Gastrocnemius medialis (tissue), 4 donors: Measurements from ENCODE around the gene TERT.

ENCODE experiments used
- POLR2A ChIP-seq, 2 donors: fragments of 450-650 bp; IDR thresholded peaks; one replicate each; pipeline ENCODE4 v1.6.1; 2017; ENCODE audit warnings: antibody characterized with exemption in 2 of 2, mild to moderate bottlenecking in 2 of 2, moderate library complexity in 2 of 2
- TF ChIP-seq, protein P1 (sequence below), 5 experiments: fragments of 450-650 bp in 3 of 5; fragments of 200-600 bp in 2 of 5; sonication (generic) in 2 of 5; IDR thresholded peaks in 4 of 5; conservative IDR thresholded peaks in 1 of 5; 1 replicate in 4 of 5; 2 replicates in 1 of 5; pipeline ENCODE4 v1.5.1; 2016 to 2019; ENCODE audit warnings: antibody characterized with exemption in 5 of 5, mild to moderate bottlenecking in 3 of 5, moderate library complexity in 3 of 5

- TF ChIP-seq, protein P1, sequence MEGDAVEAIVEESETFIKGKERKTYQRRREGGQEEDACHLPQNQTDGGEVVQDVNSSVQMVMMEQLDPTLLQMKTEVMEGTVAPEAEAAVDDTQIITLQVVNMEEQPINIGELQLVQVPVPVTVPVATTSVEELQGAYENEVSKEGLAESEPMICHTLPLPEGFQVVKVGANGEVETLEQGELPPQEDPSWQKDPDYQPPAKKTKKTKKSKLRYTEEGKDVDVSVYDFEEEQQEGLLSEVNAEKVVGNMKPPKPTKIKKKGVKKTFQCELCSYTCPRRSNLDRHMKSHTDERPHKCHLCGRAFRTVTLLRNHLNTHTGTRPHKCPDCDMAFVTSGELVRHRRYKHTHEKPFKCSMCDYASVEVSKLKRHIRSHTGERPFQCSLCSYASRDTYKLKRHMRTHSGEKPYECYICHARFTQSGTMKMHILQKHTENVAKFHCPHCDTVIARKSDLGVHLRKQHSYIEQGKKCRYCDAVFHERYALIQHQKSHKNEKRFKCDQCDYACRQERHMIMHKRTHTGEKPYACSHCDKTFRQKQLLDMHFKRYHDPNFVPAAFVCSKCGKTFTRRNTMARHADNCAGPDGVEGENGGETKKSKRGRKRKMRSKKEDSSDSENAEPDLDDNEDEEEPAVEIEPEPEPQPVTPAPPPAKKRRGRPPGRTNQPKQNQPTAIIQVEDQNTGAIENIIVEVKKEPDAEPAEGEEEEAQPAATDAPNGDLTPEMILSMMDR (IDR thresholded peaks at IDR 0.05 in 4 of 5, conservative IDR thresholded peaks at IDR 0.05 in 1 of 5): no peak
- no peak for TF ChIP-seq POLR2A (IDR thresholded peaks at IDR 0.05)
Measured at GRCh38 chr5:1206521-1207412, 88.1 kb downstream of the TERT start.
